GM18502 (cell line): ENCODE data around the gene CCL14.
"Not testable (repeated sequence)": the region's sequence is repeated elsewhere in the genome, so short reads cannot be mapped to it uniquely, and the experiment has no call there.

Source experiments
- ATAC-seq: cut with Tn5 transposase; IDR thresholded peaks from one replicate; pipeline ENCODE4 v1.9.1; 2021; ENCODE audit warnings: mild to moderate bottlenecking; ENCODE audit not compliant: unreplicated experiment, poor library complexity

CCL14 gene

DNA sequence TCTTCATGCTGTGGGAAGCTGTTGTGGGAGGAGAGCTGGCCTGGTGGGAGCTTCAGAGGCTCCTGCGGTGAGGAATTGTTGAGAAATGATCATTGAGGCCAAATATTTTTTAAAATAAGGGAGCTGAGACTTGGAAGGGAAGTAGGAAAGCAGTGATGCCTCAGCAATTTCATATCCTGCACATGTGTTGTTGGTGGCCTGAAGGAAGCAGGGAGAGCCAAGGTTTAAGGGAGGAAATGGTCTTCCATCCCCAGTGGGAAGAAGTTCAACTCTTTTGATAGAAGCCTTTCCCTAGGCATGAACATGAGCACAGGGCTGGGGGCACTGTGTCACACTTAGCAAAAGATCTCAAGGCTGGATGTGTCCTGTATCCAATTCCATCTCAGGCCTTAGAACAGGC, at the start of gene CCL14:
CCL14 (minus strand) TSS at position 87 of the 400 bp plus-strand sequence; CDS start at position 7, 80 bp downstream.
- ATAC-seq = no peak

DNA sequence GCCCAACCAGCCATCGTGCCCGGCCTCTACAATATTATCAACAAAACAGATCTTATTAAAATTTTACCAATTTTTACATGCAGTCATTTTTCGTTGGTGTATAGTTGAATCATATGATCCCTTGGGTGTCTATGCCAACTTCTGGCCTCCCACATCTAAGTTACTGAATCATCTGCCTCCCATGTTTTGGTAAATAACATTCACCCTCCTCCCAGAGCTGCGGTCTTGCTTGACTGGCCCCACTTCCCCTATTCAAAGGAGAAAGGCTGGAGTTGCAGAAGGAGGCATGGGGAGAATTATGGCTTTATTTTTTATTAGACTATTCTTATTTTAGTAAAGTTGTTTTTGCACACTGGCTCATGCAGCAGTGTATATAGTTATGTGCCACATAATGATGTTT, 49.7 kb upstream of the CCL14 start:
- ATAC-seq = no peak

DNA sequence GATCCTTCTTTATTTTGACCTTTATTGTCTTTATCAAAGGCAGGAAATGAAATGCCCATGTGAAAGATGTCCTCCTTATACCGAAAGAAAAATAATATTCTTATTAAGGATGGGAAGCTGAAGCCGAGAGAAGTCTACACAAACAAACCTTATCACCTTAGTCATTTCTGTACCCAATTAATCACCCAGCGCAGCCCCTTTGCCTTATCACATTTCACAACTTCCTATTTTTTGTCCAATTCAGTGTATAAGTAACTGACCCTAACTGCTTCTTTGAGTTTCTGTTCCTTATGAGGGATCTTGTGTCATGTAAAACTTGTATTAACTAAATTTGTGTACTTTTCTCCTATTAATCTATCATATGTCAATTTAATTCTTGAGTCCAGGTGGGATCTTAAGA, 47.6 kb upstream of the CCL14 start:
- no peak for ATAC-seq

DNA sequence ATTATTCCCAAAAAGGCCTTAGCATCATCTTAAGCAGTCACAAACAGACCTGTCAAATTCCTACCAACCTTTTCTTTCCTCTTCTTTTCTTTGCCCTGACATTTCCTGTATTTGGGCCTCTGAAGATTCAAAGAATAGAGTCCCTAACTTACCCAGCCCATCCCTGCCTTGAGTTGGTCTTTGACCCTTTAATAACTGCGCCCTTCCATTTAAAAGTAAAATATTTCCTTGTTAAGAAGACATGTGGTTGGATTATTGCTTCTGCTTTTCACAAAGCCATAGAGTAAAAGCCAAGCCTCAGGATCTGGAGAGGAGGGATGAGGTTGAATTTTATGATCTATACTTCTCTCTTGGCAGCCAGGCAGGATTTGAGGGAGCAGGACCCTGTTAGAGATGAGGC, 44.4 kb upstream of the CCL14 start:
- ATAC-seq = no peak

DNA sequence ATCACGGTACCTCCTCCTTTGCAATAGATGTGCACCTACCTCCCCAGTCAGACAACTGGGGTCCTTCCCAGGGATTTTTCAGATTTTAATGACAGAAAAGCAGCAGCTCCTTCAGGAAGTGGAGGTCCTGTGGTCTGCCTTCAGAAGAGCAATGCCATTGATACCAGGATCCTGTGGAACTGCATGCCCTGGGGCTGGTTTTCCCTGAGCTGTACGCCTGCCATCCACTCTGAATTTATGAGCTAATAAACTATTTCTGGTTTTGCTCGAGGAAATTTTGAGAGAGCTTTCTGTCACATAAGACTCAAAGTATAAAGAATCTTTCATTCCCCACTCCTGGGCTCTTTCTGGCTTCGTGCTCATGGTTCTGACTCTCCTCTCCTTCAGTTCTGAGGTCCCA, 41.2 kb upstream of the CCL14 start:
- ATAC-seq = no peak

DNA sequence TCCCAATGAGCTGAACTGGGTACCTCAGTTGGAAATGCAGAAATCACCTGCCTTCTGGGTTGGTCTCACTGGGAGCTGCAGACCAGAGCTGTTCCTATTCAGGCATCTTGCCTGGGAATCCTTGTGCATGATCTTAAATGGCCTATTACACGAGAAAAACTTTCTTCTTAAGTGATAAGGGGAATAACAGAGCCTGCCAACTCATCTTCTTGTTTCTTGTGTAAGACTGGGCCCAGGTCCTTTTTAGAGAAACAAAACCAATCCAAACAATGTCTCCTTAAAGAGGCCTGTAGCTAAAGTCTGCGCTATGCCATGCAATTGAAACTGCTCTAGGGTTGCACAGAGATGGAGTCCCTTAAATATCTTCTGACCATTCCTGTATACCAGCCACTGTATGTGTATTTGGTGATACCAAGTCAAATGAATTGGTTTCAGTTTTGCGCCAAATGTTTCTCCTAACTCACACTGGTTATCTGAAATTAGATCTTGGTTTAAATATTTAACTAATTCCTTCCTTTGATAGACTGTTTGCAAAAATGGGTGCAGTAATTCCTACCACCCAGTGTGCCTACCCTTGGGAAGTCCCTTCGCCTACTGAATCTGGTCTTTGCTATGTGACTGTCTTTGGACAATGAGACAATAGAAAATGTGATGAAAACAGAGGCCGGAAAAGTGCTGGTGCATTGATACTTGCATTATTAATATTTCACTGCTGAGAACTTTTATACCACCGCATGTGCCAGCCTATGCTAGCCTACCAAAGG, 37.8 kb upstream of the CCL14 start:
- no peak for ATAC-seq

DNA sequence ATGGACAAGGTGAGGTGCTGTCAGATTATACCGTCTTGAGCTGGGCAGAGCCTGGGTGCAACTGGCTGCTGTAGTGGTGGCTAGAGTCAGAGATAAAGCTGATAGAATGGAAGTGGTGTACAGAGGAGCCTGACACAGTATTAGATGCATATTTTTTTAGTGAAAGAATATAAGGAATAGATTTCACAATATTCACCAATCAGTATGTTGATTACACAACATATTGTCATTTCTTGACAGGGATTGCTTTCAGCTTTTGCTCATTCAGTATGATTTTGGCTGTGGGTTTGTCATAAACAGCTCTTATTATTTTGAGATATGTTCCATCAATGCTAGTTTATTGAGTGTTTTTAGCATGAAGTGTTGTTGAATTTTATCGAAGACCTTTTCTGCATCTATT, 32.9 kb upstream of the CCL14 start:
- ATAC-seq = no peak

DNA sequence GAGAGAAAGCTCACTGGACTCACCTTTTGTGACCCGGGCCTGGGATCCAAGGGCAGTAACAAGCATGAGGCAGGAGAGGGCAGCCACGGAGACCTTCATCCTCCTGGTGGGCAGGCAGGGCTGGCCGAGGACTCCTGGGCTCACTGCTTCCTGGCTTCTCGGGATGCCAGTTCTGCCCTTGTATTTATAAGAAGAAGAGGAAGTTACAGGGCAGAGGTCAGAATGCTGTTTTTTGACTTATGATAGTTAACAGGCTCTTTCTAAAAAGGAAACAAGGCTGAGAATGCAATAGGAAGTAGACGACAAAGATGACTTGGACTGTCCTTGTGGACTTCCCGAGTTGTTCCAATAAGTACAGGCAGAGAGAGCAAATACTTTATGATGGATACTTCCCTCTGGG, 31.3 kb upstream of the CCL14 start, which contains the start of gene CCL23:
CCL23 (minus strand) TSS at position 174 of the 400 bp plus-strand sequence; CDS start at position 99, 75 bp downstream.
- ATAC-seq = no peak

DNA sequence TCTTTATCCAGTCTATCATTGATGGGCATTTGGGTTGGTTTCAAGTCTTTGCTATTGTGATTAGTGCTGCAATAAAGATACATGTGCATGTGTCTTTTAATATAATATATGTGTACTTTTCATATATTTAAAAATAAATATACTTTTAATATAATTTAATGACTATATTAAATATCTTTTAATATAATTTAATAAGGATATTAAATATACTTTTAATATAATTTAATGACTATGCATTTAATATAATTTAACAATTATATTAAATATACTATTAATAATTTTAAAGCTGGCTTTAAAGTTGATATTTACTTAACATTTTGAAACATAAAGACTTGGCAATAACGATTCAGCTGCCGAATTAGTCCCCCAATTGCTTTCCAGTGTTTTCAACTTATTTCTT, 30.0 kb upstream of the CCL14 start:
- no peak for ATAC-seq

DNA sequence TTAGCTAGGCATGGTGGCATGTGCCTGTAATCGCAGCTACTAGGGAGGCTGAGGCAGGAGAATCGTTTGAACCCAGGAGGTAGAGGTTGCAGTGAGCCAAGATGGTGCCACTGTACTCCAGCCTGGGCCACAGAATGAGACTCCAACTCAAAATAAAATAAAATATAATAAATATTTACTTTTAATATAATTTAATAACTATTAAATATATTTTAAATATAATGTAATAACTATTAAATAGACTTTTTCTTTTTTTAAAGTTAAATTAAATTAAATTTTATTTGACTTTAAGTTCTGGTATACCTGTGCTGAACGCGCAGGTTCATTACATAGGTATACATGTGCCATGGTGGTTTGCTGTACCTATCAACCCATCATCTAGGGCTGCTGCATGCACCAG, 29.4 kb upstream of the CCL14 start:
- not testable (repeated sequence) for ATAC-seq

DNA sequence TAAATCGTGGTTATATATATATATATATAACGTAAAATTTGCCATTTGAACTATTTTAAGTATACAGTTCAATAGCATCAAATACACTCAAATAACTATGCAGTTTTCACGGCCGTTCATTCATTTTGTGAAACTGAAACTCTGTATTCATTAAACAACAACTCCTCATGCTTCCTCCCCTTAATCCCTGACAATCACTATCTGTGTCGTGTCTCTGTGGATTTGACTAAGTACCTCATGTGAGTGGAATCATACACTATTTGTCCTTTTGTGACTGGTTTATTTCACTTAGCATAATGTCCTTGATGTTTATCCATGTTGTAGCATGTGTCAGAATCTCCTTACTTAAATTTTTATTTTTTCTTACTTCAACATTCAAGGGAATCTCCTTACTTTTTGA, 28.4 kb upstream of the CCL14 start:
- ATAC-seq = no peak

DNA sequence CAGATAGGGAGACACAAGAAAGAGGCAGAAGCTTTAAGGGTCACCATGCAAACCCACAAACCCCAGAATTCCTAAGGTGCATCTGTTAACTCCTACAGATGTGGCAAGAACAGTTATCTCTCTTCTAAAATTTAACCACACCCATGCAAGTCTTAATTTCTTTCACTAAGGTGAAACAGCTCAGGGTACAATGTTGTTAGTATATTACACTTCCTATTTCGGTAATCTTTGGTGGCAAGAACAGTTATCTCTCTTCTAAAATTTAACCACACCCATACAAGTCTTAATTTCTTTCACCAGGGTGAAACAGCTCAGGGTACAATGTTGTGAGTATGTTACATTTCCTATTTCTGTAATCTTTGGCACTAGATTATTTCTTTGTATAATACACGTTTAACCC, 24.7 kb upstream of the CCL14 start:
- no peak for ATAC-seq

DNA sequence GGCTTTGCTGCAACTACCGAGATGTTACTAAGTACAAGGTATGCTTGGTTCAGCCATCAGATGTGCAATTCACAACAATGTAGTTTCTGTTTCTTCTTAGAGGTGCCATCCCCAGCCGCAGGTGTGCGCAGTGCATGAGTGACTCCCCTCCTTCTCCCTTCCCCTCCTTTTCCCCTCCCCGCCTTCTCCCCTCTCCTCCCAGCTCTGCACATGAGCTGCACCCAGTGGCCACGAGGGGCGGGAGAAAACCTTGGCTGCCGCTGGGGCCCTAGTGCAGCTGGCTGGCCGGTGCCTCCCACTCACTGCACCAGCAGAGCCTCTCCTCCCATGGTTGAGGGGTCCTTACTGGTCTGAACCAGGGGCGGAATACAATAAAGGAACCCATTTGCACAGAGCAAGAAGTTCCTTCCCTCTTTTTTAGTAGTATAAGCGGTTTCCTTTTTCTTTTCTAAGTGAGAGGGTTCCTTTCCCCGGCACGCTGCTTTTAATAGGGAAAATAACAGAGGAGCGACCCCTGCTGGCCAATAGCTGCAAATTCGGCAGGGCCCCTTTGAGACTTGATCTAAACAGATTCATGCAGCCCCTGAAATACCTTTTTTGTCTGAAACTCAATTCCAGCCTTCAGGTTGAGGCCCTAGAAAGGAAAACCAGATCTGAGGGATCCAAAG, 22.6 kb upstream of the CCL14 start:
- ATAC-seq = no peak

DNA sequence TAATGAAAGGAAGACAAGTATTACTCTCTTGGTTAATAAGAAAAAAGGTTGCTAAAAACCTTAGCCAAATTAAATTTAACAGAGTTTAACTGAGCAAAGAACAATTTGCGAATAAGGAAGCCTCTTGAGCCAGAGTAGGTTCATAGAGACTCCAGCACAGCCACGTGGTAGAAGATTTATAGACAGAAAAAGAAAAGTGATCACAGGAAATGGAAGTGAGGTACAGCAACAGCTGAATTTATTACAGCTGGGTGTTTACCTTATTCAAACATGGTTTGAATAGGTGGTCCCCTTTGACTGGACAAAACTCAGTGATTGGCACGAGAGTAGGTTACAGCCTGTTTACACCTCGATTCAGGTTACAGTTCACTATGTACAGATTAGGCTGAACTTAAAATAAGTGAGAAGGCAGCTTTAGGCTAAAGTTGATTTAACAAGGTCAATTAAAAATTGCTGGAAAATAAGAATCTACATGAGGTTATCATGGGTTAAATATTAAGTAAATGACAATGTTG, 18.1 kb upstream of the CCL14 start:
- no peak for ATAC-seq

DNA sequence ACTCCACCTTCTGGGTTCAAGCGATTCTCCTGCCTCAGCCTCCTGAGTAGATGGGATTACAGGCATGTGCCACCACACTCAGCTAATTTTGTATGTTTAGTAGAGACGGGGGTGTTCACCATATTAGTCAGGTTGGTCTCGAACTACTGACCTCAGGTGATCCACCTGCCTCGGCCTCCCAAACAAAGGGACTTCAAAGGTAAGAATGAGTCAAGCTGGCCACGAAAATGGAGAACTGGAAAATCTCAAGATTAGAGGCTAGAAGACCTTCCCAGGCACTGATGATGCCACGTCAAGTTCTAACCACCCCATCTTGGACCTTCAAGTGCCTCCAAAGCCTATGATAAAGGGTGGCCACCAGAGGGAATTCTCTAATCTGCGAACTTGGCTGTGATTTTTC, 16.1 kb upstream of the CCL14 start:
- ATAC-seq = no peak

DNA sequence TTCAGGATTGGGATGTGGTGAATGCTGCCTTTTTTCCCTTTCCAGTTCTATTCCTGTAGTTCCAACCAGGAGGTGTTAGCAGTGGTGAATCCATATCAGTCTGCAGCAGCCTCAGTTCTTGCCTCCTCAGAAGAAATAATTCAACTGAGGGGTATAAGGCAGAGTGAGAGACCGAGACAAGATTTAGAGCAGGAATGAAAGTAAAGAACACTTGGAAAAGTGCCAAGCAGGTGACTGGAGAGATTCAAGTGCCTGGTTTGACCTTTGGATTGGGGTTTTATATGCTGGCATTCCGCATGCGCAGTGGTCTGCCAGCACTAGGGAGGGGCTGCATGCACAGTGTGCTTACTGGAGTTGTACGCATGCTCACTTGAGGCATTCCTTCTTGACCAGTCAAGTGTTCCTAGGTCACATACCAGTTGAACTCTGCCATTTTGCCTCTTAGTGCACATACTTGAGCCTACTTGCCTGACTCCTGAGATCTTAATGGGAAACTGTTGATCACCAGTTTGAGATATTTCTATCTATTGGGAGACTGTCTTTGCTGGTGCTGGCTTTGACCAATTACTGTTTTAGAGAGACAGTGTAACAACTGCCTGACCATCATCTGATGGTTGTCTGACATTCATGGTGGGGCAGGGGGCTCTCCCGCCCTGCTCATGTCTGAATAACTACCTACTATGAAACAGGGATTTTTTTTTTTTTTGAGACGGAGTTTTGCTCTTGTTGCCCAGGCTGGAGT, 15.5 kb upstream of the CCL14 start:
- ATAC-seq = no peak

DNA sequence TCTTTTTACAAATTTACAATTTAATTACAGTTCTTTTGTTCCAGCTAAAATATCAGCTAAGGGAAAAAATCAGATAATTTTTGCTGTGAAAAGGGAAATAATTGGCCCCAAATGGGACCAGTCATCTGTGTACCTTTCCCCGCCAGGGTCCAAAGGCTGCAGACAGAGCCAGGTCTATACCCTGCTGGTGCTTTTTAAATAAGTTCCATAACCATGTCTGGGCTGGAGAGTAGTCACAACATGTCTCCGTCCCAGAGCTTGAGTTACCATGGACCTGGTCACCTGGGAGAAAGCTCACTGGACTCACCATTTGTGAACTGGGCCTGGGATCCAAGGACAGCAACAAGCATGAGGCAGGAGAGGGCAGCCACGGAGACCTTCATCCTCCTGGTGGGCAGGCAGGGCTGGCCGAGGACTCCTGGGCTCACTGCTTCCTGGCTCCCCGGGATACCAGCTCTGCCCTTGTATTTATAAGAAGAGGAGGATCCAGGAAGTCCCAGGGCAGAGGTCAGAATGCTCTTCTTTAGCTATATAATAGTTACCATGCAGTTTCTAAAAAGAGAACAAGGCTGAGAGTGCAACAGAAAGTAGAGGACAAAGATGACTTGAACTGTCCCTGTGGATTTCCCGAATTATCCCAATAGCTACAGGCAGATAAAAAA, 14.7 kb upstream of the CCL14 start, which contains the start of gene CCL15:
CCL15 (minus strand) TSS at position 444 of the 662 bp plus-strand sequence; CDS start at position 383, 61 bp downstream.
- no peak for ATAC-seq

DNA sequence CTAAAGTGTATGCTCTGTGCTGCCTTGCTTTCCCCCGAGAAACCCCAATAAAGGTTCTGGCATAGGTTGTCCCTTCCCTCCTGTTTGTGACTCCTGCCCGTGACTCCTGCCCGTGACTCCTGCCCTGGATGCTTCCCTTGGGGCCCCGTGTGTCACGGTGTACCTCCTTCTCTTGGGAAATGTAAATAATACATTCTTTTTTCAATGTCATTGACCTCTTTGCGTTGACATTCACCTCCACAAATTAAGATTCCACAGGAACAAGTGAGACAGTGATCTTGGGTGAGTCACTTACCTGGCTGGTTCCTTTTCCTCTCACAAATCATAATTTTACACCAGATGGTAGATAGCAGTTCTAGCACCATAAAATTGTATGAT, 14.2 kb upstream of the CCL14 start:
- ATAC-seq = no peak

DNA sequence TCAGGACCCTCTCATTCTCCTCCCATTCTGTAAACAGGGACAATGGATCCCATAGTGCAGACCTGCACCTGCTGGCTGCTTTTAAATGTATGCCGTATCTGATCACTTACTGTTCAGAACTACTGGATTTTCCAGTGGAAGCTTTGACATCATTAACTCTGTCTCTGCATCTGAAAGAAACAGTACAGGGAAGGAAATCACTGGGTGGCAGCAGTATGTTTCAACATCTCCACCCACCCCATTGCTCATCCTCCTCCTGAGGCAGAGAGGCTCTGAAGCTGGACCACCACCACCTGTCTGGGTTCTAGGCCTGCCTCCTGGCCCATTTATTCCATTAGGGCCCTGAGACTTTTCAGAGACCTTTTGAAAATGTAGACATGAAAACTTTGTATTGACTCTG, 12.2 kb upstream of the CCL14 start:
- no peak for ATAC-seq

DNA sequence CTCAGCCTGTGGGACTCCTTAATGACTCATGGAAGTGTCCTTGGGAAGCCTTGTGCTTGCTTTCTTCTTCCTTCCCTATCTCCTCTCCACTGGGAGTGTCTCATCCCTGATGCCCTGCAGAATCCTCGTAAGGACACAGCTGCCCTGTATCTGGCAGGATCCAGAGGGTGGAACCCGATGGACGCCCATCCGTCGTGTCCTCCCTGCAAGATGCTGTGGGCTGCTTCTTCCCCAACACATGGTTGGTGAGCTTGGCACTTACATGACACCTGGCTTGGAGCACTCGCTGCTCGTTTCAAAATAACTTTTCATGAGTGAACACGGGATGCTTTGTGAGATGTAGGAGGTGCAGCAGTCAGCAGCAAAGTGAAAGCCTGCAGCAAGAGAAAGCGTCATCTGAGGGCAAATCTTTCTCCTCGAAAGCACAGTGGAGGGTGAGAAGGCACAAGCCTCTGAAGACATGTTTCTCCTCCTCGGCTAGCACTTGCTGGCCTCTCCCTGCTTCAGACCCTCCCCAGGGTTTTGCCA, 11.6 kb upstream of the CCL14 start:
- ATAC-seq = no peak
